ENCODE data around the gene MUC2. TPM values are rescaled to one million over a fixed set of nuclear protein-coding genes. Genes with fewer than 3 reads are reported as not detected.

Gene MUC2
- total RNA-seq, 2 experiments from 2014 or later: not detected

- no peak overlapping the region for H2AFZ ChIP-seq (ENCODE audit: low read length)
- no peak for DNase-seq (ENCODE audit: low spot score)
- H3K9me2 ChIP-seq (ENCODE audit: insufficient read depth, low read length): no peaks in the 10 kb centered on the region
- no peak overlapping the region for H3K4me2 ChIP-seq (ENCODE audit: low read length)
- no TSS peak for BruUV-seq (replicated peaks)
- no peaks in the 10 kb centered on the region for H3K36me3 ChIP-seq (ENCODE audit: insufficient read depth, low read length)
- H3K9me3 ChIP-seq (ENCODE audit: low read length): no peaks in the 10 kb centered on the region
- ChIA-PET POLR2A (interaction anchor here (0.5 kb wide), 1 partner anchor 265 kb away, joined by 3 read pairs; no protein-coding TSS in a partner anchor), CTCF (ENCODE audit: unreplicated experiment) (no interaction called here)
- no peaks in the 10 kb centered on the region for H4K20me1 ChIP-seq (ENCODE audit: insufficient read depth, low read length)
- no peak for TF ChIP-seq CTCF (conservative IDR thresholded peaks at IDR 0.05; ENCODE audit: low read length)
- TF ChIP-seq EZH2phosphoT487 (IDR thresholded peaks at IDR 0.05; ENCODE audit: borderline replicate concordance, low read depth, low read length): no peak
- H3K79me2 ChIP-seq (ENCODE audit: insufficient read depth, low read depth, low read length): no peaks in the 10 kb centered on the region
- H3K27ac ChIP-seq (ENCODE audit: low read depth, low read length, poor library complexity, severe bottlenecking): no peak overlapping the region
- H3K4me1 ChIP-seq (ENCODE audit: insufficient read depth, low read length, poor library complexity, severe bottlenecking): no peaks in the 10 kb centered on the region
- H3K4me3 ChIP-seq (ENCODE audit: low read depth, low read length, poor library complexity, severe bottlenecking): no peak overlapping the region
- intact Hi-C loops (cut with micrococcal nuclease; ENCODE audit: unreplicated experiment): no loop called here
These were observed 48.6 kb upstream of the MUC2 start for GRCh38 chr11:1026163-1026450.

GRCh38 chr11:1026641-1027482, 47.8 kb upstream of the MUC2 start:
- Histone ChIP-seq H3K4me3 (ENCODE audit: low read depth, low read length, poor library complexity, severe bottlenecking) (no peak overlapping the region), H3K27ac (ENCODE audit: low read depth, low read length, poor library complexity, severe bottlenecking) (no peak overlapping the region), H3K9me2 (ENCODE audit: insufficient read depth, low read length) (no peaks in the 10 kb centered on the region), H3K79me2 (ENCODE audit: insufficient read depth, low read depth, low read length) (no peaks in the 10 kb centered on the region), H3K4me1 (ENCODE audit: insufficient read depth, low read length, poor library complexity, severe bottlenecking) (no peaks in the 10 kb centered on the region), H3K4me2 (ENCODE audit: low read length) (no peak overlapping the region), H3K36me3 (ENCODE audit: insufficient read depth, low read length) (no peaks in the 10 kb centered on the region), H4K20me1 (ENCODE audit: insufficient read depth, low read length) (no peaks in the 10 kb centered on the region), H2AFZ (ENCODE audit: low read length) (no peak overlapping the region), H3K9me3 (ENCODE audit: low read length) (no peaks in the 10 kb centered on the region)
- CTCF ChIA-PET (ENCODE audit: unreplicated experiment): no interaction called here
- intact Hi-C loops (cut with micrococcal nuclease; ENCODE audit: unreplicated experiment): no loop called here
- no TSS peak for BruUV-seq (replicated peaks)
- TF ChIP-seq CTCF (conservative IDR thresholded peaks at IDR 0.05; ENCODE audit: low read length) (no peak), EZH2phosphoT487 (IDR thresholded peaks at IDR 0.05; ENCODE audit: borderline replicate concordance, low read depth, low read length) (no peak)
- DNase-seq (ENCODE audit: low spot score): no peak
- POLR2A ChIA-PET: interaction anchor here (0.5 kb wide), 1 partner anchor 266 kb away, joined by 3 read pairs; no protein-coding TSS in a partner anchor
